Activated T-helper 9 cell treated with anti-CD3 and anti-CD28 coated beads, Interleukin-2, amount 50 U/mL, for 16 hours (primary cell): Measurements from ENCODE around the gene C19orf38.
"Not testable (repeated sequence)": the region's sequence is repeated elsewhere in the genome, so short reads cannot be mapped to it uniquely, and the experiment has no call there.

ENCODE experiments used
- DNase-seq: peaks from one replicate; pipeline ENCODE4 v3.0.0-alpha.2; 2020; ENCODE audit warnings: low read depth

The C19orf38 gene

GRCh38 chr19:10852098-10852800 lies 4.0 kb downstream of the C19orf38 start:
- DNase-seq = no peak

- no peak for DNase-seq
Observed at GRCh38 chr19:10852941-10853340, 4.7 kb downstream of the C19orf38 start.

- DNase-seq = no peak
Observed at GRCh38 chr19:10854350-10855089, 6.3 kb downstream of the C19orf38 start.

- DNase-seq = no peak
Observed at GRCh38 chr19:10855879-10856522, 7.8 kb downstream of the C19orf38 start.

GRCh38 chr19:10856899-10857298 lies 8.7 kb downstream of the C19orf38 start:
- DNase-seq = not testable (repeated sequence)

- no peak for DNase-seq
Observed at GRCh38 chr19:10858204-10858828, 10.1 kb downstream of the C19orf38 start.

GRCh38 chr19:10861103-10861651 lies 13.0 kb downstream of the C19orf38 start:
- no peak for DNase-seq

GRCh38 chr19:10862561-10863106 lies 14.4 kb downstream of the C19orf38 start:
- no peak for DNase-seq

GRCh38 chr19:10863107-10863717 lies 15.0 kb downstream of the C19orf38 start:
- no peak for DNase-seq

GRCh38 chr19:10864538-10864899 lies 16.3 kb downstream of the C19orf38 start:
- DNase-seq = peak; percentile 68

GRCh38 chr19:10866495-10866894 lies 18.3 kb downstream of the C19orf38 start:
- DNase-seq = no peak

GRCh38 chr19:10868872-10869547 lies 20.8 kb downstream of the C19orf38 start:
- DNase-seq = no peak

GRCh38 chr19:10869872-10870311 lies 21.7 kb downstream of the C19orf38 start:
- not testable (repeated sequence) for DNase-seq

GRCh38 chr19:10870501-10870954 lies 22.3 kb downstream of the C19orf38 start:
- no peak for DNase-seq

- DNase-seq = peak; percentile 99
Observed at GRCh38 chr19:10870955-10871603, 22.9 kb downstream of the C19orf38 start, which contains the start of gene CARM1. Gene CARM1, plus strand, starts transcription at chr19:10871553. Its CDS starts 150 bp downstream, at chr19:10871703.

GRCh38 chr19:10871711-10872545 lies 23.7 kb downstream of the C19orf38 start:
- DNase-seq = peak; percentile 25

- no peak for DNase-seq
Observed at GRCh38 chr19:10872546-10873107, 24.4 kb downstream of the C19orf38 start.

- no peak for DNase-seq
Observed at GRCh38 chr19:10874024-10874423, 25.8 kb downstream of the C19orf38 start.
